ENCODE data around the gene PLOD1.
"Not testable (repeated sequence)": the region's sequence is repeated elsewhere in the genome, so short reads cannot be mapped to it uniquely, and the experiment has no call there.

PLOD1 gene

DNA sequence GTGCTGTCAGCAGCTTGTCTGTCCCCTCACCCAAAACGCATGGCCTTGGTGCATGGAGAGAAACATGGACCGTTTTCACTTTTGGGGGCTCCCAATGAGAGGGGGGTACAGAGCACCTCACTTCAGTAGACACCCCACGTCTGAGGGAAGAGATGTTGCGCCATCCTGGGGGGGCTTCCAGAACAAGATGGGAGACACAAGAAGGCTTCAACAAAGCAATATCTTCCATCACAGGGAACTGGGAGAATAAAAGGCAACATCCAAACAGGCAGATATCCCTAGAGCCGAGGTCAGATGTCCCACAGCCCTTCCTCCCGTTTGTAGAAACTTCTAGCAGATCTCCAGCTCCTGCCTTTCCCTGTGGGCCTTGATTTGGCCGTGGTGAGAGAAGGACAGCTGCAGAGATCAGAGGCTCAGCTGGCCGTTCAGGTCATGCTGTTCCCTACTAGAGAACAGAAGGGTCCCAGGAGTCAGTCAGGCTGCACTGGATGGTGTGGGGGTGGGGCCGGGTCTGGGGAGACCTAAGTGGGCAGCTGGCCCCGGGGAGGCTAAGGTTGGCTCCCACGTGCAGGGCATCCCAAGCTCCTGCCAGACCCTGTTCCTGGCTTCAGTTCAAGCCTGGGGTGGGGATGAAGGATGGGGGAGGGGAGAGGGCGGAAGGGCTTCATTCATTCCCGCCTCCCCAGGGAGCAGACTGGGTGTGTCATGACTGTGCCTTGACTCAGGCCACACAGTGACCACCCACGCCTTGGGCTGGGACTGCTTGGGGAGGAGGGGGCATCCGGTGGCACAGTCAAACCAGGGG is 4.4 kb downstream of the PLOD1 start:
- DNase-seq: peak in 4 of 58 donors; percentile 22 to 42 (median 31)

DNA sequence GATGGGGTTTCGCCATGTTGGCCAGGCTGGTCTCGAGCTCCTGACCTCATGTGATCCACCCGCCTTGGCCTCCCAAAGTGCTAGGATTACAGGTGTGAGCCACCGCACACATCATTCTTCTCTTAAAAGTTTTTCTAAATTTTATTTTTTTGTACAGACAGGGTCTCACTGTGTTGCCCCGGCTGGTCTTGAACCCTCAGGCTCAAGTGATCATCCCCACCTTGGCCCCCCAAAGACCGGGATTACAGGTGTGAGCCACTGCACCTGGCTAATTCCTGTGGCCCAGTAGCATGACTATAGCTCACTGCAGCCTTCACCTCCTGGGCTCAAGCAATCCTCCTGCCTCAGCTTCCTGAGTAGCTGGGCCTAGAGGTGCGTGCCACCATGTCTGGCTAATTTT is 5.3 kb downstream of the PLOD1 start:
- DNase-seq: not testable (repeated sequence)

DNA sequence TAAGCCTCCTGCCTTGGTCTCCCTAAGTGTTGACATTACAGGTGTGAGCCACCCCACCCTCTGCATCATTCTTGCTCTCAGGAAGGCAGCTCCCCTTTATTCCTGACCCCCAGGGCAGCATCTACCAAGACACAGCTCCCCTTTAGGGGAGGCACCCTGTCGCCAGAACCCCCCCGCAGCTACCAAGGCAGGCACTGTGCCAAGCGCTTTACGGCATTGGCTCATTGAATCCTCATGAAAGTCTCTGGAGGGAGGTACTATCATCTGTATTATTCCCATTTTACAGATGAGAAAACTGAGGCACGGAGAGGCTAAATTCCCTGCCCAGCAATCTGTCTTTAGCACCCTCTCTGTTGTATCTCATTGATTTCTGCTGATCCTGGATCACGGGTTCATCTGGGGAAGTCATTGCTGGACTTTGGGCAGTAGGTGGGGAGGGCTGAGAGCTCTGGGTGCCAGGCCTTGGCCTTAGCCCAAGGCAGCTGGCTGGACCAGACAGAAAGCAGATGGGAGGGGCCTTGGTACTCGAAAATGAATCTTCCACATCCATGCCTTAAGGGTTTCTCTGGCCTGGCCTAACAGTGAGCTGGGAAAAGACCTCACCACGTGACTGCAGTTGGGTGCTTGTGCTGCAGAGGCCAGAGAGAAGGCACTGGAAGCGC is 5.9 kb downstream of the PLOD1 start:
- peak in 49 of 58 donors; percentile 6 to 83 (median 52) for DNase-seq

- no peak for DNase-seq
These were observed 7.8 kb downstream of the PLOD1 start for GRCh38 chr1:11942280-11942679.

GRCh38 chr1:11943619-11944018 is 9.1 kb downstream of the PLOD1 start:
- no peak for DNase-seq

DNA sequence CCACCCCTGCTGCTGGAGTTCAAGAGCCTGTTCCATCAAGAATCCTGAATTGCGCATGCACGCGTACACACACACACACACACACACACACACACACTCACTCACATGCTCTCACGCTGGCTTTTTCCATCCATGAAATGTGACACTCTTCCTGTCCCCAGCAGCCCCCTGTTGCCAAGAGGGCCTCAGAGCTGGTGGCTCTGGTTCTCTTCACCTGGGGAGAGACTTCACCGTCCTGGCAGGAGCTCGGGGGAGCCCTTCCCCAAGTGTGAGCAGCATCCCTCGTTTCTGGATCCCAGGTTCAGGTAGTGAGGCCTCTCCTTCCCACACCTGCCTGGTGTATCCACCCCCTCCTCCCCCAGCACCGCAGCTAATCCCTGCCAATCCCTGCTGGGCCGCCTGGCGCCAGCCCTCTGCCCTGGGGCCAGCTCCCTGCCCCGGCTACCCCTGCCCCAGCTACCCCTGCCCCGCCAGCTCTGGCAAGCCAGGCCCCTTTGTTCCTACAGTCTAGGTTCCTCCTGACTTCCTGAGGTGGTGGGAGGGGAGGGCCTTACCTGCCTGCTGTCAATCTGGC is 9.9 kb downstream of the PLOD1 start:
- no peak for DNase-seq

DNA sequence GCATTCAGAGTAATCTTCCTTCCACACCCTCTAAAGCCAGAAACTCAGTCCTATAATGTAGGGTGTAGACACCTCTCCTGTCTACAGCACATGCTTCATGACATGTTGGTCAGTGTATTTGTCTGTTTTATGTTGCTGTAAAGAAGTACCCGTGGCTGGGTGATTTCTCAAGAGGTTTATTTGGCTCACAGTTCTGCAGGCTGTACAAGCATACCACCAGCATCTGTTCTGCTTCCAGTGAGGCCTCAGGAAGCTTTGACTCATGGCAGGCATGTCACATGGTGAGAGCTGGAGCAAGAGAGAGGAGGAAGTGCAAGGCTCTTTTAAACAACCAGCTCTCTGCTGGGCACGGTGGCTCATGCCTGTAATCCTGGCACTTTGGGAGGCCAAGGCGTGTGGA is 12.1 kb downstream of the PLOD1 start:
- DNase-seq: no peak

GRCh38 chr1:11948822-11949458 is 14.4 kb downstream of the PLOD1 start:
- DNase-seq: no peak

GRCh38 chr1:11951901-11952300 is 17.4 kb downstream of the PLOD1 start:
- DNase-seq: peak in 3 of 58 donors; percentile 8 to 30 (median 18)

DNA sequence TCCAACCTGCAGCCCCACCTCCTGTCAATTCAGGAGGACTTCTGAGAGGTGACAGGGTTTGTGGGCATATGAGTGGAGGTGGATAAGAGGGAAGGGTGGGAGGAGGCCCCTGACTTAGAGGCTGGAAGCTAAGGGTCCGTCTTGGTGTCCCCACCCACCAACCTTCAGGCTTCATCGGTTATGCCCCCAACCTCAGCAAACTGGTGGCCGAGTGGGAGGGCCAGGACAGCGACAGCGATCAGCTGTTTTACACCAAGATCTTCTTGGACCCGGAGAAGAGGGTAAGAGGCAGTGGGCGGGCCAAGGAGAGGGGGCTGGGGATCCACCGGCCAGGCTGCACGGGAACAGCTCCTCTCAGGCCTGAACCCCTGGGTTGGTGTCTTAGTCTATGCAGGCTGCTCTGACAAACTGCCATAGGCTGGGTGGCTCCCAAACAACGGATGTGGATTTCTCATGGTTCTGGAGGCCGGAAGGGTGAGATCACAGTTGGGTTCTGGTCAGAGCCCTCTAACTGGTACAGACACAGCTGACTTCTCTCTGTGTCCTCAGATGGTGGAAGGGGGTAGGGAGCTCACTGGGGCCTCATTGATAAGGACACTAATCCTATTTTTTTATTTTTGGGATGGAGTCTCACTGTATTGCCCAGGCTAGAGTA is 18.1 kb downstream of the PLOD1 start:
- peak in 26 of 58 donors; percentile 3 to 75 (median 30) for DNase-seq

DNA sequence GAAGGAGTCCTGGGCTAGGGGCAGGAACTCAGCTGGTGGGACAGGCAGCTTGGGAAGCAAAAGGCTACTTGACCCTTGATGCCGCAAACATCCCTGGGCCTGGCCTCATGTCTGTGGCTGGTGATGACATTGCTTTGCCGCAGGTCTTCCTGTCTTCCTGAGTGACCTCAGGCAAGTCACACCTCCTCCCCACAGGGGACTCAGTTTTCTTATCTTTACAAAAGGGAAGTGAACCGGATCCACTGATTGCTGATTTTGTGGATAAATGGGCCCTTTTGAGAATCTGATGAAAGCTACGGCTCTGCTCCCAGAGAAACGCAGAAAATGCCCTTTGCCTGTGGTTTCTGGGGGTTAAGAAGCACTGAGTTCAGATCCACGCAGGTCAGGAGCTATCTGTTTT is 20.7 kb downstream of the PLOD1 start:
- DNase-seq: no peak

DNA sequence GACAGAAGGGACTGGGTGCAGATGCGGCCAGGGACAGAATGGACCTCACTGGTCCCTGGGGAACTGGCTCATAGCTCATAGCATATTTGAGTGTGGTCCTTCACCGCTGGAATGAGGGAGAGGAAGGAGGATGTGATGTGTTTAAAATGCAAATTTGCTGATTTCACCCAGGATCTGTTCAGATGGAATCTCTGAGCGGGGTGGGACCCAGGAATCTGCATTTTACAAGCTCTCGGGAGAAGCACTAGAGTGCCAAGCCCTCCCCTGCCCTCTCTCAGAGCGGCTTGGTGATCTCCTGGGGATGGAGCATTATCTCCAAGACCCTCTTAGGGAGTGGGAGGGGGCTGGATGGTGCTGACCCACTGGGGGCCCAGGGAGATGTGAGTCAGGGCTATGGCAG is 22.9 kb downstream of the PLOD1 start:
- DNase-seq: no peak

- DNase-seq: no peak
These were observed 23.4 kb downstream of the PLOD1 start for GRCh38 chr1:11957897-11958296.

DNA sequence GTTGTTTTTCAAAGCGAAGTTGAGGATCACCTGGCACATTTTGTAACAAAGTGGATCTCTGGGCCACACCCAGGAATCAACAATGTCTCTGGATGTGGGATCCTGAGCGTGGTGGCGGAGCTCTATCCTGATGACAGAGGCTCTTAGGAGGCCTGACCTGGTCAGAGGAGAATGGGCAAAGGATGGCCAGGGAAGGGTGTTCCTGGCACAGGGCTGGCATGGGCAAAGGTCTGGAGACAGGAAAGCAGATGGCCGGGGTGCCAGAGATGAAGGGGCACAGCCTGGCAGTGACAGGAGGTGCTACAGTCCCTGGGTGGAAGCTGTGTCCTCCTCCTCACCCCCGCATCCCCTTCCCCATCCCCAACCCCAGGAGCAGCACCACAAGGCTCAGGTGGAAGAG is 25.8 kb downstream of the PLOD1 start:
- DNase-seq: no peak

DNA sequence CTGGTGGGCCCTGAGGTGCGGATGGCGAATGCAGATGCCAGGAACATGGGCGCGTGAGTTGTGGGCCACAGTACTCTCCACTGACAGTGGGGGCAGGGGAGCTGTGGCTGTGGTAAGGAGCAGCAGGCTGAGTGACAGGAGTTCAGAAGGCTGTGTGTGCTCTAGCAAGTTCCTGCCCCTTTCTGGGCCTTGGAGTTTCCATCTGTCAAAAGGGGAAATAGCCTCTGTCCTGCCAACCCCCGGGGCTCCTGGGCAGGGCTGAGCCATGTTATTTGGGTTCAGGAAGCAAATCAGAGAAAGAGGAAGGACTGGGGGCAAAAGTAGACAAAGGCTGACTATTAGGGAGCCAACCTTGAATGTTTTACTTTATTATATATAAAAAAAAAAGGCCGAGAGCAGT is 26.2 kb downstream of the PLOD1 start:
- peak in 7 of 58 donors; percentile 4 to 30 (median 15) for DNase-seq

DNA sequence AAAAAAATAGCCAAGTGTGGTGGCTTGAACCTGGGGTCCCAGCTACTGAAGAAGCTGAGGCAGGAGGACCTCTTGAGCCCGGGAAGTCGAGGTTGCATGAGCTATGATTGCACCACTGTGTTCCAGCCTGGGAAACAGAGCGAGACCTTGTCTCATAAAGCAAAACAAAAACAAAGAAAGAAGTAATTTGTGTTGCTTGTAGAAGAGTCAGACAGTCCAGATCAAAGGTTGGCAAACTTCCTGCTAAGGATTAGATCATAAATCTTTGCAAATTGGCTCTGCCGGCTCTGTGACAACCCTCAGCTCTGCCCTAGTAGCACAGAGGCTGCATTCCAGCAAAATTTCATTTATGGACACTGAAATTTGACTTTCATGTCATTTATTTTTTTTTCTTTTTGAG is 26.7 kb downstream of the PLOD1 start:
- DNase-seq: peak in 12 of 58 donors; percentile 4 to 55 (median 25)

DNA sequence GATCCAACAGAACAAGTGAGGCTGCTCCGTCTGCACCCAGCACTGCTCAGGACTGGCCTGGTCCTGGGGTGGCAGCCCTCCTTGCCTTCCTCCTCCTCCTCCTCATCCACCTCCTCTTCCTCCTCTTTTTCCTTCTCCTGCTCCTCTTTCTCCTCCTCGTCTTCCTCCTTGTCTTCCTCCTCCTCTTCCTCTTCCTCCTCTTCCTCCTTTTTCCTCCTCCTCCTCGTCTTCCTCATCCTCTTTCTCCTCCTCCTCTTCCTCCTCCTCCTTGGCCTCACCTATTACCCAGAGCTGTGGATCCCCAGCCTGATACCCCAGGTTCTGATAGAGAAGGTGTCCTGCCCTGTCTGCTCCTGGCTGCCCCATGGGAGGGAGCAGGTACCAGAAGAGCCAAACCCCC is 29.1 kb downstream of the PLOD1 start:
- no peak for DNase-seq

GRCh38 chr1:11964656-11965055 is 30.1 kb downstream of the PLOD1 start:
- DNase-seq: no peak

DNA sequence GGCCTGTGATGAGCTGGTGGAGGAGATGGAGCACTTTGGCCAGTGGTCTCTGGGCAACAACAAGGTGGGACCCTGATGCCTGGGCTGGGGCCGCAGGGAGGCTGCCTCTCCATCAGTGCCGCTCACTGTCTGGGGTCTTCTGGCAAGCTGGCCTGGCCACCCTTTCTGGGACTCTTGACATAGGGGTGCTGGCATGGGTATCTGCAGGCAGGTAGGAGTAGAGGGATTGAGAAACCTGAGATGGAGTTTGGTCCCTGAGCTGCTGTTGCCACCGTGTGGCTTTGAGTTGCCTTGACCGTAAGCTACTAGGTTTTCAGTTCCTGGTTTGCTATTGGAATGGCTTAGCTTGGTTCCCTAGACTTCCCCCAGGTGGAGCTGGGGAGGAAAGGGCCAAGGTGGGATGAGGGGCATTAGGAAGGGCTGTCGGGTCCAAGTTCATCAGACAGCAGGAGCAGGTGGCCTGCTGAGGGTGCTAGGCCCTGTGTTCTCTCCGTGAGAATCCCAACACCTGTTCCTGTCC is 32.6 kb downstream of the PLOD1 start:
- DNase-seq: peak in 7 of 58 donors; percentile 1 to 18 (median 4)

DNA sequence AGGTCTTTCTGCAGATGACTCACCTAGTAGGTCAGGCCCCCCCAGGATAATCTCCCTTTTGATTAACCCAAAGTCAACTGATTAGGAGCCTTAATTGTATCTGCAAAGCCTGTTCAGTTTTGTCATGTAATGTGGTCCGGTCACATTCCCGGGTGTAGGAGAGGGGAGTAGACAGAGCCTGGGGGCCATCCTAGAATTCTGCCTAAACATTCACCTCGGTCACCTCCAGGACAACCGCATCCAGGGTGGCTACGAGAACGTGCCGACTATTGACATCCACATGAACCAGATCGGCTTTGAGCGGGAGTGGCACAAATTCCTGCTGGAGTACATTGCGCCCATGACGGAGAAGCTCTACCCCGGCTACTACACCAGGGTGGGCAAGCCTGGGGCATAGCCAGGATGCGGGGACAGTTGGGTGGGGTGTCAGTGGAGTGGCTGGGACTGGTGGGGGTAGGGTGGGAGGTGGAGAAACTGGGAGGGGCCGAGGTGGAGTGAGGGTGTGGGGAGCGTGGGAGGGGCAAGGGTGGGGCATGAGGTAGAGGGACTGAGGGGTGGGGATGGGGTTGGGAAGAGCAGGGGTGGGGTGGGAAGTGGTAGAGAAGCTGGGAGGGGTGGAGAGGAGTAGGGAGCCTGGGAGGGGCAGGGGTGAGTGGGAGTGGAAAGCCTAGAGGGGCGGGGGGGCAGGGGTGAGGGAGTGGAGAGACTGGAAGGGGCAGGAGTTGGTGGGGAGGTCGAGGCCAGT is 36.1 kb downstream of the PLOD1 start:
- DNase-seq: no peak
